ENCODE data around the gene ASIC3. TPM values are rescaled to one million over a fixed set of nuclear protein-coding genes. Genes with fewer than 3 reads are reported as not detected.

ASIC3 gene
- total RNA-seq, 6 experiments from 2014 or later, result 0.53 to 1.2 (median 1.2) TPM

DNA sequence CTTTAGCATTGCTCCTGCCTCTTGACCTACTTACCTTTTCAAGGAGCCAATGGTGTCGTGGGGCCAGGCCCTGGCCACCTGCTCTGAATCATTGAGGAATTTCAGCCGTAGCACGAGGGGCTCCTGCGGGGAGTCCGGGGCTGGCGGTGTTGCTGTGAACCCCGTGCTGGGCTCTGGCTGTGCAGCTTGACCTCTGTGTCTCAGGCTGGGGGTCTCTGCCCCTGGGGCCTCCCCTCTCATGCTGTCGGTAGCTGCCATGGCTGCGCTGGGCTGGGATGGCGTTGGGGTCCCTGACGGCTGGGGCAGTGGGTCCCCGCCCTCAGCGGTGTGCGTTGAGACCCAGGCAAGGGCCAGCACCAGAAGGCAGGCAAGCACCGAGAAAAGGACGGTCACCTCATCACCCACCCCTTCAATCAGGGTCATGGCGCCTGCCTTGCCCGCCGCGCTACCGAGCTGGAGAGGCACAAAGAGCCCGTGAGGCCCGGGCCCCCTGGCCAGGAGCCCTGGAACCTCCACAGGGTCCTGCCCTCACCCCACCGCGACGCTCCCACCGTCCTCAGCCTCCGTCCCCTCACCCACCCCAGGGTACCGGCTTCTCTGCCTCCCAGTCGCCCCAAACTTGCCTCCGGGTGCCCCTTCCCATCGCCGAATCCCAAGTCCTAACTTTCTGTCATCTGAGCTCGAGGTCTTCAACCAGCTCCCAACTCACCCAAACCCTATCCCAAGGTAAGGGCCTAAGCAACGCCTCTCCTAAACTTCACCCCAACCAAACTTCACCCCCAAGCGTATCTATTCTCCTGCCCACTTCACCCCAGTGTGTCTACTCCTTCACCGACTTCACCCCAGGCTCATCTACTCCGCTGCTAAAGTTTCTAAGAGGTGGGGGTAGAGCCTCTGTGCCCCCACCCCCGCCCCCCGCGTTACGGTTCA, 34.1 kb downstream of the ASIC3 start:
- TF ChIP-seq POLR2A (IDR thresholded peaks at IDR 0.05), result no peak
- TF ChIP-seq, protein P1, sequence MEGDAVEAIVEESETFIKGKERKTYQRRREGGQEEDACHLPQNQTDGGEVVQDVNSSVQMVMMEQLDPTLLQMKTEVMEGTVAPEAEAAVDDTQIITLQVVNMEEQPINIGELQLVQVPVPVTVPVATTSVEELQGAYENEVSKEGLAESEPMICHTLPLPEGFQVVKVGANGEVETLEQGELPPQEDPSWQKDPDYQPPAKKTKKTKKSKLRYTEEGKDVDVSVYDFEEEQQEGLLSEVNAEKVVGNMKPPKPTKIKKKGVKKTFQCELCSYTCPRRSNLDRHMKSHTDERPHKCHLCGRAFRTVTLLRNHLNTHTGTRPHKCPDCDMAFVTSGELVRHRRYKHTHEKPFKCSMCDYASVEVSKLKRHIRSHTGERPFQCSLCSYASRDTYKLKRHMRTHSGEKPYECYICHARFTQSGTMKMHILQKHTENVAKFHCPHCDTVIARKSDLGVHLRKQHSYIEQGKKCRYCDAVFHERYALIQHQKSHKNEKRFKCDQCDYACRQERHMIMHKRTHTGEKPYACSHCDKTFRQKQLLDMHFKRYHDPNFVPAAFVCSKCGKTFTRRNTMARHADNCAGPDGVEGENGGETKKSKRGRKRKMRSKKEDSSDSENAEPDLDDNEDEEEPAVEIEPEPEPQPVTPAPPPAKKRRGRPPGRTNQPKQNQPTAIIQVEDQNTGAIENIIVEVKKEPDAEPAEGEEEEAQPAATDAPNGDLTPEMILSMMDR (IDR thresholded peaks at IDR 0.05), result no peak
- Histone ChIP-seq H3K4me3 (peak overlapping the region; percentile 83 to 99 (median 93)), H3K9me3 (no peaks in the 10 kb centered on the region), H3K27ac (peak overlapping the region; percentile 80 to 90 (median 90)), H3K36me3 (no peaks in the 10 kb centered on the region), H3K4me1 (peaks cover 0 to 37% (median 16%) of the 10 kb centered on the region in 4 donors), H3K27me3 (no peaks in the 10 kb centered on the region)
- ATAC-seq (no peak), DNase-seq (peak in 1 of 3 donors; percentile 49)
- intact Hi-C loops (cut with DNase I), result no loop called here
- WGBS (ENCODE audit: insufficient coverage, low coverage, low lambda C conversion rate, missing lambda C conversion rate), result 7% methylated on average over 12 of the region's 42 CpGs

DNA sequence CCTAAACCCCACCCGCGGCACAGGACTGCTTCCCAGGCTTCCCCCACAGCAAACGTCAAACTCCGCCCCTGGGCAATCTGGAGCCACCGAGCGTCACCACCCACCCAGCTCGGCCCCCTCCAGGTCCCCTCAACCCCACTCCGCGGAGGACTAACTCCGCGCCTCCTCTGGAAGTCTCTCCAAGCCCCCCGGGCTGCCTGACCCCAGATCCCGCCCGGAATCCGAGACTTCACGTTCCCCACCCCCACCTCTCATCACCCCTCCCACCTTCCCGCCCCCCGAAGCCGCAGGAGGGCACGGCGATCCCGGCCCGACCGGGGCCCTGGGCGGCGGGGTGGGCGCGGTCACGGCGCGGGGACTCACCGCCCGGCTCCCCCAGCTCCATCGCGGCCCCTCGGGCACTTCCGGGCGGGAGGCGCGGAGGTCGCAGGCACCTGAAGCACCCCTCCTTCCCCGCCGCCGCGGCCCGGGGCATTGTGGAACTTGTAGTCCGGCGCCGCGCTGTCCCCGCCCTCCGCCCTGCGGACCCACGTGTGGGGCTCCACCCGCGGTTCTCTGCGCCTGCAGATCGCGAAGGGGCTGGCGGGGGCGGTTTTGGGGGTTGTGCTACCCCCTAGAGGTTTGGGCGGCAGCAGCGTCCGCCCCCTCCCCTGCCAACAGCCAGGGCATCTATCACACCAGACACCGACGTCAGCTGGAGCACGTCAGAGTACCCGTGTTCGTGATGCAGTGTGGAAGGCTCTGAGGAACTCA, 34.9 kb downstream of the ASIC3 start, which contains the start of gene TMUB1:
TMUB1 (minus strand) TSS at position 423 of the 753 bp plus-strand sequence. CDS start 930 bp downstream, outside the sequence.
- TF ChIP-seq, protein P1 (IDR thresholded peaks at IDR 0.05), result no peak
- TF ChIP-seq POLR2A (IDR thresholded peaks at IDR 0.05), result peak; percentile 42
- peak; percentile 87 to 88 (median 88) for DNase-seq
- peak within 1 kb of the TSS; percentile 83 to 99 (median 93) for H3K4me3 ChIP-seq
- peak; percentile 14 to 45 (median 32) for ATAC-seq
- H3K27me3 ChIP-seq, result no peaks in the 10 kb centered on the region
- H3K27ac ChIP-seq, result peak within 1 kb of the TSS; percentile 80 to 90 (median 90)
- intact Hi-C loops (cut with DNase I), result no loop called here
- H3K9me3 ChIP-seq, result no peaks in the 10 kb centered on the region
- H3K4me1 ChIP-seq, result peaks cover 0 to 42% (median 18%) of the 10 kb centered on the region in 4 donors
- H3K36me3 ChIP-seq, result no peaks in the 10 kb centered on the region
- WGBS (ENCODE audit: insufficient coverage, low coverage, low lambda C conversion rate, missing lambda C conversion rate), result 0% methylated on average over 8 of the region's 69 CpGs

DNA sequence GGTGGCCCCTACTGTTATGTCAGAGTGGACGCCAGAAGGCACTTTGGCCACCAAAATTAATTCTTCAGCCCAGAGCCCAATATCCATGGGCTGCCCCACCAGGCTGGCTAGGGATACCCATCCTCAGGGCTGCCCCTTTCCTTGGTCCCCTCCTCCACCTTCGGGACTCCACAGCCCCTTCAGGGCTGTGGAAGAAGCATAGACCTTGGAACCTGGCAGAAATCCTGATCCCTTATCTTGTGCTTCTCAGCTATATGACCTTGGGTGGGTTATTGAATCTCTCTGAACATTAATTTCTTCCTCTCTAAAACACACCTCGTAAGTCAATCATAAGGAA, 35.5 kb downstream of the ASIC3 start:
- intact Hi-C loops (cut with DNase I), result no loop called here
- Histone ChIP-seq H3K4me1 (peaks cover 0 to 47% (median 21%) of the 10 kb centered on the region in 4 donors), H3K27me3 (no peaks in the 10 kb centered on the region), H3K4me3 (peak overlapping the region; percentile 83 to 99 (median 93)), H3K36me3 (no peaks in the 10 kb centered on the region), H3K9me3 (no peaks in the 10 kb centered on the region), H3K27ac (peak overlapping the region in 1 of 3 donors; percentile 90)
- 60% methylated on average over 1 of the region's 3 CpGs for WGBS (ENCODE audit: insufficient coverage, low coverage, low lambda C conversion rate, missing lambda C conversion rate)
- no peak for TF ChIP-seq POLR2A (IDR thresholded peaks at IDR 0.05)
- TF ChIP-seq, protein P1 (IDR thresholded peaks at IDR 0.05), result no peak
- no peak for ATAC-seq
- no peak for DNase-seq

DNA sequence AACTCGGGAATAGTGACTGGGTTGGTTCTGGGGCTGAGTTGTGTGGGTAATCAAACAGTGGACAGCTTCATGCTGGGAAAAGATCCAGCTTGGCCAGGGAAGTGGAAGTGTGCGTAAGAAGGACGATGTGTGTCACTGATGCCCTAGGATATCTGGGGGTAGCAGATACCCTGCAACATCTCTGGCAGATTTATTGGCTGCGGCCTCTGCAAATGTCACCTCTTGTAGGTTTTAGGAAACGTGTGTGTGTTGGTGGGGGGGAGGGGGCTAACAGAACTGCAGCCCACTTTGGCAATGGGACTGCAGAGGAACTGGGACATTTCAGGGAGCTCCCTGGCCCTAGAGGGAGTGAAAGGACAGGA, 37.0 kb downstream of the ASIC3 start:
- H3K27me3 ChIP-seq, result no peaks in the 10 kb centered on the region
- peak overlapping the region in 2 of 3 donors; percentile 68 to 83 for H3K27ac ChIP-seq
- no peaks in the 10 kb centered on the region for H3K9me3 ChIP-seq
- H3K4me1 ChIP-seq, result peaks cover 0 to 50% (median 24%) of the 10 kb centered on the region in 4 donors
- DNase-seq, result no peak
- TF ChIP-seq, protein P1 (IDR thresholded peaks at IDR 0.05), result no peak
- TF ChIP-seq POLR2A (IDR thresholded peaks at IDR 0.05), result no peak
- H3K4me3 ChIP-seq, result peak overlapping the region in 1 of 3 donors; percentile 56
- ATAC-seq, result no peak
- intact Hi-C loops (cut with DNase I), result no loop called here
- H3K36me3 ChIP-seq, result no peaks in the 10 kb centered on the region
- 25% methylated on average over 5 of the region's 5 CpGs for WGBS (ENCODE audit: insufficient coverage, low coverage, low lambda C conversion rate, missing lambda C conversion rate)

Data from right lobe of liver (tissue), 6 donors.